Islet precursor cell (in vitro differentiated cells): ENCODE measurements around the gene NEK1.
"Not testable (repeated sequence)": the region's sequence is repeated elsewhere in the genome, so short reads cannot be mapped to it uniquely, and the experiment has no call there.

Source experiments
- DNase-seq: peaks from one replicate; pipeline ENCODE4 v3.0.0-alpha.2; 2018

NEK1 gene

GRCh38 chr4:169626331-169627282 is 14.2 kb upstream of the NEK1 start:
- DNase-seq, result peak; percentile 71

- no peak for DNase-seq
These were observed 13.5 kb upstream of the NEK1 start for GRCh38 chr4:169625886-169626285.

DNA sequence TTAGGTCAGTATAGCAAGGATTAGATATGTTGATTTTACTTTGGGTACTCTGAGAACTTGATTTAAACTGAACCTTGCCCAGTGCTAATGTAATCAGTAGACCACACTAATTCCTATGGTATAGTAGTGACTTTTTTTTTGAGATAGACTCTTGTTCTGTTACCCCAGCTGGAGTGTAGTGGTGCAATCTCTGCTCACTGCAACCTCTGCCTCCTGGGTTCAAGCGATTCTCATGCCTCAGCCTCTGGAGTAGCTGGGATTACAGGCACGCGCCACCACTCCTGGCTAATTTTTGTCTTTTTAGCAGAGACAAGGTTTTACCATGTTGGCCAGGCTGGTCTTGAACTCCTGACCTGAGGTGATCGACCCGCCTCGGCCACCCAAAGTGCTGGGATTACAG is 11.6 kb upstream of the NEK1 start:
- DNase-seq, result not testable (repeated sequence)

DNA sequence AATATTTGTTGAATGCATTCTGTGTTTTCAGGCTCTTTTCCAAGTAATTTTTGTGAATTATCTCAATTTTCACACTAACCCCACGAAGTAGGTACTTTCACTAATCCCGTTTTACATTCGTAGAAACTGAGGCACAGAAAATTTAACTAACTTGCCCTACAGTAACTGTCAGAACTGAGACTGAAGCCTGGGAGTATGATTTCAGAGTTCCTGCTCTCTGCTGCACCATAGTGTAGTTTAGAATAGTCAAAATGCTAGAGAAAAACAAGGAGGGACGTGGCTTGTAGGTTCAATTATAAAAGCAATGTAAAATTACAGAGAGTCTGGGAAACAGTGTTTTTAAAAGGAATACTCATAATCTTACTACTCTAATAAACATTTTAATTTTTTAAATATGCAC is 10.2 kb upstream of the NEK1 start:
- DNase-seq, result no peak

- DNase-seq, result no peak
These were observed 9.5 kb upstream of the NEK1 start for GRCh38 chr4:169621731-169622492.

DNA sequence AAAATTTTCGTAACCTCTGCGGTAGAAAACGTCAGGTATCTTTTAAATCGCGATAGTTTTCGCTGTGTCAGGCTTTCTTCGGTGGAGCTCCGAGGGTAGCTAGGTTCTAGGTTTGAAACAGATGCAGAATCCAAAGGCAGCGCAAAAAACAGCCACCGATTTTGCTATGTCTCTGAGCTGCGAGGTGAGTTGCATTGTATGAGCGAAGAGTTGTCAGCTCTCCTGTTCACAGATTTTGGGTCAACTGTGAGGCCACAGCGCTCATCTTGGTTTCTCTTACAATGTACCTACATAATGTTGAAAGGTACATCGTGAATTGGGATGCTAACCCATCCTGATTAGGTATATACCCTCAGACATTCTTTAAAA is 8.5 kb upstream of the NEK1 start:
- DNase-seq, result peak; percentile 69

GRCh38 chr4:169619958-169620879 is 7.8 kb upstream of the NEK1 start, which contains the start of gene CLCN3:
CLCN3 (plus strand) TSS chr4:169620578; CDS start chr4:169635929, 15,351 bp downstream.
- peak; percentile 99 for DNase-seq

GRCh38 chr4:169619518-169619957 is 7.2 kb upstream of the NEK1 start:
- DNase-seq, result peak; percentile 77

DNA sequence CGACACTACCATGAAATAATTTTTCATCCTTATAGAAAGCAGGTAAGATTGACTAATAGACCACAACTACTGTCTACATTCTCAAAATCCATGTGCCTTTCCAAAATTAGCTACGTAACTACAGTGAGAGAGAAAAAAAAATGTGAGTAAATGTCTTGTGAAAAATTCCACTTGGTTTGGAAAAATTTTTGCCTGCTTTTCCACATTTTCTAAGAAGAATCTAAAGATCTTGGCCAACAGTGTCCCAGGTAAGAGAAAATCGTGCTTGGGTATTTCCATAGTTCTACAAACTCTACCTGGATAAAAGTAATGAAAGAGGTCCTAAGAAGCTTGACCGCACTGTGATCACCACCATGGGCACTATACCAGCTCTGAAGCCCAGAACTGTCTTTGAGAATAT is 6.6 kb upstream of the NEK1 start:
- DNase-seq, result no peak

GRCh38 chr4:169618286-169618685 is 5.9 kb upstream of the NEK1 start:
- DNase-seq, result no peak

DNA sequence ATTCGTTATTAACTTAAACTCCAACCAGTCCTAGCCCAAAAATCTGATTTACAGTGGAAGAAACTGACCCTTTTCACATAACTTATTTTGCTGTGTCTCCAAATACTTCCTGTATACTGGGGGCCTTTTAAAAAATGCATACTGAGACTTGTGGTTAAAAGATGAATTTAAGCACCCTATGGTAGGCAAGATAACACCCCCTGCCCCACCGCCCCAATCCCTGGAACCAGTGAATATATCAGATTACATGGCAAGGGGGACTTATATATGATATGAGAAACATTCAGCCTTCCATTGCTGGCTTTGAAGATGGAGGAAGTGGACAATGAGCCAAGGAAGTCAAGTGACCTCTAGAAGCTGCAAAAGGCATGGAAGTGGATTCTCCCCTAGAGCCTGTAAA is 4.9 kb upstream of the NEK1 start:
- DNase-seq, result no peak

DNA sequence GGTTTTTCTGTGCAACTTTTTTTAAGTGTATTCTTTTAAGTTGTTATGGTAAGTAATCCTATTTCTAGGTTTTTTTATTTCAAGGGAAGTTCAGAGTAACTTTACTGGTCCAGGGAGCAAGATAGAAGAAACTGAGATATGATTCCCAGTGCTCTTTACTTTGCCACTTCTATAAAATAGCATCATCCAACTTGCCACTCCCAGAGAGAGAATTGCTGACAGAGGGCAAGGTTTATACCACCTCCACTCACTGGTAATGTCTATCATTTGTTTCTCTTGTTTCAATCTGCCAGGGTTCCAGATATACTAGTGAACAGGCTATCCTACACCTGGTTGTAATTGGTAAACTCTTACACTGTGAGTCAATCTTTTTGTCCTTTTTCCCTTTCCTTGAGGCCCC is 4.5 kb upstream of the NEK1 start:
- DNase-seq, result no peak

- no peak for DNase-seq
These were observed 3.2 kb upstream of the NEK1 start for GRCh38 chr4:169615467-169616106.

DNA sequence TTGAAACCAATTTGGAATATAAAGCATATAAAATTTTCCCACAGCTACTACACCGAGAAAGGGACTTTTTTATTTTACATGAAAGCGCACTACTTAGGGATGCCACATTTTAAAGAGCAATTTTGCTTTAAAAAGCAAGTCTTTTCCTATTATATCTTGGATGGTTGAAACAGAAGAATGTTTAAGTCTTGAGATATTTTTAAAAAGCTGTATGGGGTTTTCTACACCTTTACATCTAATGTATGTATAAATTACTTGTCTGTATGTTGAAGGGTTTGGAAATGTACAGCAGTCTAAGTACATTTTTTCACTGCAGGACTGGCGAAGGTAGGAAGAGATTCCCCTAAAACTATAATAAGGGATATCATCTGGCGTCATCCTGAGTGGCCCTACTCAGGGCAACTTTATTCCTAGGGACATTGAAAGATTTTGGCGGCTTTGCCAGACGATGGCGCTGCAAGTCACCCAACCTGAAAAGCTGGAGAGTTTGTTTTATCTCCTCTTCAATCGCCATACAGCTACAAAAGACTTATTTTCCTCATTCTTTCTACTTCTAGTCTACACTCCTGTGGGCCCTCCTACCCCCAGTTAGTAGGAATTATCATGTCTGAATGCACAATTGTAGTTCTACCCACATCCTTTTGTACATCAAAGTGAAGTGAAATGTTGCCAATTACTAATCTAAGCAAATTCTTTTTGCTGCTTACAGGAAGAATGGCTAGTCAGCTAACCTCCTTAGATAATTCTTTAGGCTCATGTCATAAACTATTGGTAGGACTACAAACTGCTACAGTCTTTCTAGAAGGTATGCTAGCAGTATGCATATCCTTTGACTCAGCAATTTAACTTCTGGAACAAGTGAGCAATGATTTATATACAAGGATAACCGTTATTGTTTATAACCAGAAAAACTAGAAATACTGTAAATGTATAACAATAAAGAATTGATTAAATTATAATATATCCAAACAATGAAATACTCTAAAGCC is 782 bp upstream of the NEK1 start:
- DNase-seq, result peak; percentile 89

- DNase-seq, result no peak
These were observed 1.2 kb downstream of the NEK1 start for GRCh38 chr4:169611157-169611556.

DNA sequence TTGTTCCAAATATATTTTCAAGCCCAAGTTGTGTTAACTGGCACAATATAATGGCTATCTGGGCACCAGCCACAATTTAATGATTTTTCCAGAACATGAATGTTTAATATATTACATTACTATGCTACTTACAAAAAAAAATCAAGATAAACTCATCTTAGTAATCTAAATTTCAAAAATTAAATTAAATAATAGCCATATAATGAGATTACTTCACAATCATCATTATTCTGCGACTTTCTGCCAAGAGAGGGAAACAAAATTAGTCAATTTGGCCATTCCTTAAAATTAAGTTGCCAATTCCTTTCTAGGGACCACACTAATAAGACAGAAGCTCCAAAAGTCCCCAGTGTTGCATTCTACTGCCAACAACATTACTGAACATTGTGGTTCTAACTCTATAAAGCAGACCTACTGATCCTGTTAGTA is 7.5 kb downstream of the NEK1 start:
- no peak for DNase-seq

GRCh38 chr4:169604131-169604900 is 8.1 kb downstream of the NEK1 start:
- no peak for DNase-seq

DNA sequence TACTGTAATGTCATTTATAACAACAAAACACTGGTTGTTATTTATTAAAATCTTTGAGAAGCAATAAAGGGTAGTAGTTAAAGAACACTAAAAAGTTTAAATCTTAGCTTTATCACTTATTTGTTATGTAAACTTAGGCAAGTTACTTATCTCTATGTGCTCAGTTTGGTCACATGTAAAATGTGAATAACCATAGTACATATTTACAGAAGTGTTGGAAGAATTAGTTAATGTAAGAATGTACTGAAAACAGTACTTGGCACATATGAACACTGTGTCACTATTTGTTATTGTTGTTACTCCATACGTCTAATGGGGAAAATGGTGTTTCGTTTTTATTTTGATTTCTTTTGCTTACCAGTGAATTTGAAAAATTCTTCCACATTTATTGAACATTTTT is 9.1 kb downstream of the NEK1 start:
- DNase-seq, result no peak

- DNase-seq, result no peak
These were observed 11.2 kb downstream of the NEK1 start for GRCh38 chr4:169601016-169601771.
